GOT3 (cell line): ENCODE results near the gene TMEM266.

ENCODE experiments used
- DNase-seq: peaks from one replicate; lab custom pipeline; 2025; ENCODE audit warnings: mixed read lengths; lab: John Stamatoyannopoulos, UW

Gene TMEM266

DNA sequence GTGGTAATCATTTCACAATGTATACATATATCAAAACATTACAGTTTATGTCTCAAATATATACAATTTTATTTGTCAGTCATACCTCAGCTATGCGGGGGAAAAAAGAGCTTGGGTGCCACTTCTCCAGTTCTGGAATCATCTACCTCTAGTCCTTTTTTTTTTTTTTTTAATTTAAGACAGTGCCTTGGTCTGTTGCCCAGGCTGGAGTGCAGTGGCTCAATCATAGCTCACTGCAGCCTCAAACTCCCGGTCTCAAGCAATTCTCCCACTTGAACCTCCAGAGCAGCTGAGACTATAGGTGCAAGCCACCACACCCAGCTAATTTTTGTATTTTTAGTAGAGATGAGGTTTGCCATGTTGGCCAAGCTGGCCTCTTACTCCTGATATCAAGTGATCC lies 67.4 kb downstream of the TMEM266 start:
- DNase-seq = no peak

DNA sequence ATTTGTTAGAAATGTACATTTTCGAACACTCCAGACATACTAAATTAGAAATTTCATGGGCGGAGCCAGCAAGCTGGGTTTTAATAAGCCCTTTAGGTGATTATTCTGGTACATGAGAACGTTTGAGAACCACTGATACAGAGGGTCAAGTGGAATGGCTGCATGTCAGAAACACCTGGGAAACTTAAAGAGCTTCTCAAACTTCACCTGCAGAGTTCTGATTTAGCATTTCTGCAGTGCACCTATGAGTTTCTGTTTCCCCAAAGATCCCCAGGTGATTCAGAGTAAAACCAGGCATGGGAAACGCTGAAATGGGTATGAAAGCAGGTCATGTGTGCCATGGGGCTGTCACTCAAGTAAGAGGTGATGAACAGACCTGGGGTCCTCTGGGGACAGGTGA lies 68.1 kb downstream of the TMEM266 start:
- no peak for DNase-seq

- DNase-seq = no peak
These were observed 74.8 kb downstream of the TMEM266 start for GRCh38 chr15:76134537-76134936.

- DNase-seq = no peak
These were observed 75.7 kb downstream of the TMEM266 start for GRCh38 chr15:76135516-76135915.

- no peak for DNase-seq
These were observed 78.7 kb downstream of the TMEM266 start for GRCh38 chr15:76138436-76138835.

GRCh38 chr15:76139368-76140073 lies 79.7 kb downstream of the TMEM266 start:
- peak; percentile 13 for DNase-seq

- no peak for DNase-seq
These were observed 80.3 kb downstream of the TMEM266 start for GRCh38 chr15:76140074-76140464.

DNA sequence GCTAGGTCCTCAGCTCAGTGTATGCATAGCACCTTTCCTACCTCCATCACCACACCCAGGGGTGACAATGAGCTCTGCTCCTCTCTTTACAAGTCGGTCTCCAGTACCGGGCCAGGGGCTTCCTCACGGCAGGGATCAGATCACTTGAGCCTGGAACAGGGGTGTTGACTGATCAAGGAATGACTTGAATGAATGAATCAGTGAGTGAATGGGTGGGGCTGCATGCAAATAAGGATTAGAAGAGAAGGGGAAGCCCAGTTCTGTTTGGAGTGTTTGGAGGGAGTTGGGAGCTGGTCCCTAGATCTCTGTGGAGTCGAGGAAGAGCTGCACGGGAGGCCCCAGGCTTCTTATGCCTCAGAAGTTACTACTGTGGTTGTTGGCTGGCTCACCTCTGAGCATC lies 87.0 kb downstream of the TMEM266 start:
- DNase-seq = no peak

DNA sequence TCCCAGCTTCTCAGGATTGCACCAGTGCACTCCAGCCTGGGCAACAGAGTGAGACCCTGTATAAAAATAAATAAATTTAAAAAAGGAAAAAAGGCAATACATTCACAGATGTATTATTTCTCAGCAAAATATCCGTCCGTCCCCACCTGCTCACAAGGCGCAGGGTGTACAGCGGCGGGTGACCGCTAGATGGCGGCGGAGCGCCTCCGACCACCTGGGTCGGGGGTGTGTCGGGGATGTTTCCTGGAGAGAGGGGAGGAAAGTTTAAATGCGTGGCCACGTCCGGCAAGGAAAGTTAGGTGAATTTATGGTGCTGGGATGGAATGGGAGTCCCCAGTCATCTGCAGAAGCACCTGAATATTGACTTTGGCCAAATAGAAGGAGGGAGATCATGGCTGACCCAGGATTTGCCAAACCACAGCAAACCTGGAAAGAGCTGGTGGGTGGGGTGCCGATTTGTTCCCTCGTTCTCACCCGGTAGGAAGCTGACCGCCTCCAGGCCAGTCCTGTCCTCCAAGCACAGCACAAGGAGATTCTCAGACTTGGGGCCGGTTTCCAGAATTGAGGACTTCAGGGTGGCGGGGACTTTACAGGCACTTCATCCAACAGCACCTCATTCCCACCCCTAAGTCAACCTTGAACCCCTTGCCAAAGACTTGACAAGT lies 88.3 kb downstream of the TMEM266 start:
- no peak for DNase-seq

GRCh38 chr15:76149291-76149915 lies 89.6 kb downstream of the TMEM266 start:
- no peak for DNase-seq

GRCh38 chr15:76150513-76150912 lies 90.7 kb downstream of the TMEM266 start:
- DNase-seq = no peak

- DNase-seq = peak; percentile 64
These were observed 91.3 kb downstream of the TMEM266 start for GRCh38 chr15:76150971-76151598.

DNA sequence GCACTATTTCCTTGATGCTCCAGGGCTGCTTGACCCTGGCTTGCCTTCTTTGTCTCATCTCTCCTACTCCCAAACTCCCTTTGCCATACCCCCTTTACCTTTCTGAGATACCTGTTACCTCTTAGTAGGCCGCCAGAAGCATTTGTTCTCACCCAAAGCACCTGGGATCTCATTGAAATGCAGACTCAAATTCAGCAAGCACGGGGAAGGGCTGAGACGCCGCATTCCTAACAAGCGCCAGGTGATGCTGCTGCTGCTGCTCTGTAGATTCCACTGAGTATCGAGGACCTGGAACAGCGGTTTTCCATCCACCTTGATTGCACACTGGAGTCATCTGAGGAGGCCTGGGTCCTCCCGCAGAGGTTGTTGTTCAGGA lies 91.8 kb downstream of the TMEM266 start:
- DNase-seq = no peak

GRCh38 chr15:76152197-76152596 lies 92.4 kb downstream of the TMEM266 start:
- no peak for DNase-seq

GRCh38 chr15:76153241-76154197 lies 93.7 kb downstream of the TMEM266 start:
- no peak for DNase-seq

DNA sequence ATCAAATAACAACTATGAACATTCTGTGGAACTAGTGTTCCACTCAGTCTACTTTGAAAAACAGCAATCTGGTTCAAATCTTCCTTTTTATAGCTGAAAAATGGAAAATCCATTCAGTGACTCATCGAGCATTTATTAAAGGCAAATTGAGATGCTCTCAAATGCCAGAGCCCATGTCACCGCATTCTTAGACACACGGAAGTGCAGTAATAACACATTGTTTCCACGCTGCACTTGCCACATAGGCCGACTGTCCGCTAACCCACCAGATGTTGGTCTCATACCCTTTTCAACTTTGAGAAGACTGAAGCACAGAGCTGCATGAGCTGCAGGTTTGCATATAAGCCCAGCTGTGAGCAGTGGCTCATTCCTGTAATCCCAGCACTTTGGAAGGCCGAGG lies 95.9 kb downstream of the TMEM266 start:
- DNase-seq = no peak

- DNase-seq = no peak
These were observed 98.4 kb downstream of the TMEM266 start for GRCh38 chr15:76158226-76158625.

DNA sequence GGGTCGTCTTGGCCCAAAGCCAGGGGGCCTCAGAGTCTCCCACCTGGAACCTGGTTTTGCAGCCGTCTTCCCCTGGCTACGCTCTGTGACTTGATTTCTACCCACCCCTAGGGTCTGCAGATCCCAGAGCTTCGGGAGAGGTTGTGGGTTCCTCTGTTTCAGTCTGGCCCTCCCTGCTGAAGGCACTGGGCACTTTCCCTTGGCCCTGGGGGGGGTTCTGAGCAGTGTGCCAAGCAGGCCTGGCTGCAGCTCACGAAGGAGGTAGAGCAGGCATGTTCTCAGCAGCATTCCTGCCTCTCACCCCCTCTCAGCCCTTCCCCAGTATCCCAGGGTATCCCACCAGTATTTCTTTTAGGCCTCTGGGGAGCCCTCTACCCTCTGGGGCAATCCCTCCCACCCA lies 99.0 kb downstream of the TMEM266 start:
- no peak for DNase-seq

GRCh38 chr15:76159282-76159681 lies 99.5 kb downstream of the TMEM266 start:
- no peak for DNase-seq

DNA sequence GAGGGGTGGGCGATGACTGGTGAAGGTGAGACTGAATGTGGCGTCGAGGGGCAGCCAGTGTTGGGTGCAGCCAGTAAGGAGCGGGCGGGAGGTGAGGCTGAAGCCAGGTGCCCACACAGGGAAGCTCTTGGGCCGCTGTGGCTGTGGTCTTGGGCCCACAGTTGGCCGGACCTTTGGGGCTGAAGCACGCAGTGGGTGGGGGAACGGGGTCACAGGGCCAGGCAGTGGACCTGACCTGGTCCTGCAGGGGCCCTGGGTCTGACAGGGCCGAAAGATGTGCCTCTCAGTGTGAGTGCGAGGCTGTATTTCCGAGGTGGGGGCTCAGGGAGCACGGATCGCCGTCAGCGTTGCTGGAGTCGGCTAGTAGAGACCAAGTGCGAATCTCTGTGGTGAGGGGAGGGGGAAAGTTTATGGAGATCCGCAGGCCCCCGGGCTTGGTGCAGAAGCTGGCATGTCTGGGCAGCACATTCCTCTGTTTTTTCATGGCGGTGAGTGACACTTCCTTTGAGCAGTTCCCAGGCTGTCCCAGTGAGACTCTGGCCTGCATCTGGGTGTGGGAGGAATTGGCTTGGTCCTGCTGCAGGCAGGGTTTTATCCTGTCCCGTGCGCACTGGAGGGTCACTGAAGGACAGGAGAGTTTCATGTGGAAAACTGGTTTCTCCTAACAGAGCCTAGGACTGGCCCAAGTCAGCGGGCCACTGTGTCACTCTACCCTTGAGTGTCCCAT lies 100.8 kb downstream of the TMEM266 start:
- DNase-seq = no peak
